Medulla oblongata (tissue), 1 donor: ENCODE results near the gene ZNFX1.
"Not testable (repeated sequence)": the region's sequence is repeated elsewhere in the genome, so short reads cannot be mapped to it uniquely, and the experiment has no call there.

Experiments
- DNase-seq: peaks from one replicate; pipeline ENCODE4 v3.0.0-alpha.2; 2015; ENCODE audit errors: extremely low spot score

Gene ZNFX1

DNA sequence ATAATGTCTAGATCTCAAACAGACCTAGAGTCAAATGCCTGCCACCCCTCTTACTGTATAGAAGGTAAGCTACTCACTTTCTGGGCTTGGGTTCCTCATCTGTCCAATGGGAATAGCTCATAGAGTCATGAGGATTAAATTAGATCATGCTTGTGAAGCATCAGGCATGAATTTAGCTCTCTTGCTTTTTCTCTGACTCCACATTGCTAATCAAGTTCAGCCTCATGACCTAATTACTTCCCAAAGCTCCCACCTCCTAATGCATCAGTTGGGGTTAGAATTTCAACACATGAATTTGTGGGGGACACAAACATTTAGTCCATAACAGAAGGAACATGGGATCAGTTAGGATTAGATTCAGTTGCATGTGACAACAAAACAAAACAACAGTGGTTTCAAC lies 63.3 kb downstream of the ZNFX1 start:
- no peak for DNase-seq

DNA sequence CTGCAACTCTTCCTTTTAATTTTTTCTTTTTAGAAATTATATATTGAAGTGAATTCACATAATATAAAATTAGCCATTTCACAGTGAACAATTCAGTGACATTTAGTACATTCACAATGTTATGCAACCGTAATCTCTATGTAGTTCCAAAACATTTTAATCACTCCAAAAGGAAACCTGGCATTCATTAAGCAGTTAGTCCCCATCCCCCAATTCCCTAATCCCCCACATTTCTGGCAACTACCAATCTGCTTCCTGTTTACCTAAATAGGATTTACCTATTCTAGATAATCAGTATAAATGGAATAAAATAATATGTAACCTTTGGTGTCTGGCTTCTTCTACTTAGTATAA lies 67.1 kb downstream of the ZNFX1 start:
- DNase-seq: no peak

DNA sequence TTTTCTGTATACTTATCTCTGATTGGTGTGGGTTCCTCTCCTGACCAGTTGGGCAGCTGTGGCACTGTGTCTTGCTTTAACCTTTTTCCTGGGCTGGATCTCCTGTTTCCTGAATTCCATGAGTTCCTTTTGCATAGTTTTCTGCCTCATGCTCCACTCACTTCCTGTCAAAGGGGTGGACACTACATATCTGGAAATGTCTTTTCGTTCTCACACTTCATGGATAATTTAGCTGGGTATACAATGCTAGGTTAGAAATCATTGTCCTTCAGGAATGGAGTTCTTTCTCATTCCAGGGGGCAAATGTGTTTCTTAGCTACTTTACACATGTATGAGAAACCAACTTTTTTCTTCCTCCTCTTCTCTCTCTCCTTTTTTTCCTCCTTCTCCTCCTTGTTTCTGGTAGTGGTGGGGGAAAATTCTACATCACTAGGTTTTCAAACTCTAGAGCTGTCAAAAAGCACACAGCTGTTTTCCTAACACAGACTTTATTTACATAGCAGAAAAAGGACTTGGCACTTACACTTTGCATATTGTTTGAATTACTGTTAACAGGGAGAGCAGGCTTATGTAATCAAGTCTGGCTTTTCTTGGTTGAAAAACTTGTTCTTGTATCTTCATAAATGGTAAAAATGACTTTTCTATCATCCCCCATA lies 67.6 kb downstream of the ZNFX1 start:
- no peak for DNase-seq

DNA sequence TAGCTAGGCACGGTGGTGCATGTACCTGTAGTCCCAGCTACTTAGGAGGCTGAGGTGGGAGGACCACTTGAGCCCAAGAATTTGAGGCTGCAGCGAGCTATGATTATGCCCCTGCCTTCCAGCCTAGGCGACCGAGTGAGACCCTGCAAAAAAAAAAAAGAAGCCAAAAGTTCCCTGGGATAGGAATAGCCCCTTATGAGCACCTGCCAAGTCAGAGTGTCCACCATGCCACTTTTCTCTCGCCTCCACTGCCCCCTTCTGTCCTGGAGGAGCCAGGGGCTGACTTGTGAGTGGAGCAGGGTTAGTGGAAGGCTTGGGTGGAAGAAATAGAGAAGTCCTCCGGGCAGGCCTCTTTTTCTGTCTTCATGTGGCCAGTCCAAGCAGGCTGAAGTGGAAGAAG lies 70.8 kb downstream of the ZNFX1 start:
- DNase-seq: no peak

DNA sequence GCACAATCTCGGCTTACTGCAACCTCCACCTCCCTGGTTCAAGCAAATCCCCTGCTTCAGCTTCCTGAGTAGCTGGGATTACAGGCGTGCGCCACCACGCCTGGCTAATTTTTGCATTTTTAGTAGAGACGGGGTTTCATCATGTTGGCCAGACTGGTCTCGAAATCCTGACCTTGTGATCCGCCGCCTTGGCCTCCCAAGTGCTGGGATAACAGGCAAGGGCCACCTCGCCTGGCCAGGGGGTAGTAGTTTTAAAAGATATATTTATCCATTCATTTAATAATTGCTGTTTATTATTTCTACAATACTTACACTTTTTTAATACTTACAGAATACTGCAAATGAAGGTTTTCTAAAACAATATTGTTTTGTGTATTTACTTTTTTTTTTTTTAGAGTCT lies 74.1 kb downstream of the ZNFX1 start:
- DNase-seq: no peak

DNA sequence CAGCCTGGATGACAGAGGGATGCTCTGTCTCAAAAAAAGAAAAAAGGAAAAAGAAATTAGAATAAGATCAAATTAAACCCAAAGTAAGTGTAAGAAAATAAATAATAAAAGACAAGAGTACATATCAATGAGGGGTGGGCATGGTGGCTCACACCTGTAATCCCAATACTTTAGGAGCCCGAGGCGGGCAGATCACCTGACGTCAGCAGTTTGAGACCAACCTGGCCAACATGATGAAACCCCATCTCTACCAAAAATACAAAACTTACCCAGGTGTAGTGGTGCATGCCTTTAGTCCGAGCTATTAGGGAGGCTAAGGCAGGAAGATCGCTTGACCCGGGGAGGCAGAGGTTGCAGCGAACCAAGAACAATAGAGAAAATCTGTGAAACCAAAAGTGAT lies 74.8 kb downstream of the ZNFX1 start:
- no peak for DNase-seq

DNA sequence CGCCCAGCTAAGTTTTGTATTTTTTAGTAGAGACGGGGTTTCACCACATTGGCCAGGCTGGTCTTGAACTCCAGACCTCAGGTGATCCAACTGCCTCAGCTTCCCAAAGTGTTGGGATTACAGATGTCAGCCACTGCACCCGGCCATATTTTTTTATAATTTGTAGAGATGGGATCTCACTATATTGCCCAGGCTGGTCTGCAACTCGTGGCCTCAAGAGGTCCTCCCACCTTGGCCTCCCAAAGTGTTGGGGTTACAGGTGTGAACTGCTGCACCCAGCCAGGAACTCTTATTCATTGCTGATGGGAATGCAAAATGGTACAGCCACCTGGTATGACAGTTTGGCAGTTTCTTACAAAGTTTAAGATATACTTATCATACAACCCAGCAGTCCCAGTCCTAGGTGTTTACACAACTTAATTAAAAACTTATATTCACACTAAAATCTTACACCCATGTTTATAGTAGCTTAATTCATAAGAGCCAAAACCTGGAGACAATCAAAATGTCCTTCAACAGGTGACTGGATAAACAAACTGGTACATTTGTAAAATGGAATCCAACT lies 78.0 kb downstream of the ZNFX1 start:
- DNase-seq: no peak

DNA sequence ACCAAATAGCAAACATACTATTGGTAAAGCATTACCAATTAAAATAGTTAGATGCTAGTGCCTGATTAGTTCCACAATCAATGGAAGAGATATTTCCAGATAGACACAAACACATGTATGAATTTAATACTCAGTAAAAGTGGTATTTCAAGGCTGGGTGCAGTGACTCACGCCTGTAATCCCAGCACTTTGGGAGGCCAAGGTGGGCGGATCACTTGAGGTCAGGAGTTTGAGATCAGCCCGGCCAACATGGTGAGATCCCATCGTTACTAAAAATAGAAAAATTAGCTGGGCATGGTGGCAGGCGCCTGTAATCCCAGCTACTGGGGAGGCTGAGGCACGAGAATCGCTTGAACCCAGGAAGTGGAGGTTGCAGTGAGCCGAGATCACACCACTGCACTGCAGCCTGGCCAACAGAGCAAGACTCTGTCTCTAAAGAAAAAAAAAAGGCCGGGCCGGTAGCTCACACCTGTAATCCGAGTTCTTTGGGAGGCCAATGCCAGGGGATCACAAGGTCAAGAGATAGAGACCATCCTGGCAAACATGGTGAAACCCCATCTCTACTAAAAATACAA lies 84.8 kb downstream of the ZNFX1 start:
- DNase-seq: not testable (repeated sequence)
